ENCODE measurements around the gene NDC80. TPM values are rescaled to one million over a fixed set of nuclear protein-coding genes. Genes with fewer than 3 reads are reported as not detected.
"Not testable (repeated sequence)": the region's sequence is repeated elsewhere in the genome, so short reads cannot be mapped to it uniquely, and the experiment has no call there.

The NDC80 gene
- total RNA-seq (2013): 0.46 TPM
- polyA plus RNA-seq (under 1 TPM in 1 of 3 donors, not detected in 2; 0.07 TPM), polyA minus RNA-seq (0.24 and 0.28 TPM in 2 replicates), total RNA-seq (0.42 to 12.4 (median 0.74) reads per million in 11 experiments)

DNA sequence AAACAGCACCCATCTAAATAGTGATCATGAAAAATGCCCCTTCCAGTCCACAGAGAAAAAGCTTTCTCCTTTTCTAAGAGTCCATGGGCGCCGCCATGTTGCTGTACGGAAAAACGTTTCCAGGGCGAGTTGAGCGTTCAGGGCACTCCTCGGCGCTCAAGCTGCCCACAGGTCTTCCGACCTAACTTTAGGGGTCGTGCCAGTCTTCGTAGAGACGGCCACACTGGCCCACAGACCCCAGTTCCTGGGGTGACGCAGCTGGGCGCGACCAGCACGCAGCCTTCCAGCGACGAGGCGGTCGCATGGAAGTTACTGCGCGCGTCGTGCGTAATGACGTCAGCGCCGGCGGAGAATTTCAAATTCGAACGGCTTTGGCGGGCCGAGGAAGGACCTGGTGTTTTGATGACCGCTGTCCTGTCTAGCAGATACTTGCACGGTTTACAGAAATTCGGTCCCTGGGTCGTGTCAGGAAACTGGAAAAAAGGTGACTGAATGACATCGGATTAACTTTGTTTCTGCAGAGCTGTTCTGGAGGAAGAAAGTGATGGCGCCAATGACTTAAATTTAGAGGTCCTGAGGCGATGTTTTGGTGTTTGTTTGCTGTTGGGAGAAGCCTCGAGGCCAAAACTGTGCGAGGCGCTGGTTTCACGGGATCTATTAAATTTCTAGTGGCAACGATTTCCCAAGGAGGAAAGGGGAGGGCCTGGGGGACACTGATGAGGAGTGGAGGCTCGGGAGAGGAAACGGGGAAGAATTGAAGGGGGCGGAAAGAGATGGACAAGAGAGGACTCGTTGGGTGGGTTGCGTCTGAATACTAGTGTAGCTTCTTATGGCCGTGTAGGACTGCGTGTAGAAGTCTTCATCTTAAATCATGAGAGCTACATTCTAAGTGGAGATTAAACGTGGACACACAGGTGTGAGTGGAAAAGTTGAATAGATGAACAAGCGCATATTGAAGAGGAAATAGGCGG lies at the start of gene NDC80, which contains the start of gene METTL4:
NDC80 (plus strand) TSS at position 358 of the 971 bp plus-strand sequence. CDS start 1,429 bp downstream, outside the sequence.
METTL4 (minus strand) TSS at position 306 of the 971 bp plus-strand sequence. CDS start 4,289 bp downstream, outside the sequence.
- peak within 1 kb of the TSS; percentile 94 for H3K9ac ChIP-seq (ENCODE audit: insufficient read depth, low read length, poor library complexity, severe bottlenecking)
- no peaks in the 10 kb centered on the region for H3K9me3 ChIP-seq (replicated peaks in 1 of 2; ENCODE audit: control insufficient read depth in 1 of 2, insufficient read depth in 1 of 2, low read length in 2 of 2)
- Mint-ChIP-seq H3K9me3 (no peaks in the 10 kb centered on the region), H3K27me3 (ENCODE audit: low read depth in 3 of 3) (no peaks in the 10 kb centered on the region), H3K36me3 (peaks cover 12 to 23% of the 10 kb centered on the region in 2 donors), H3K4me1 (peaks cover 35% of the 10 kb centered on the region), H3K27ac (peak within 1 kb of the TSS; percentile 99 to 100 (median 99)), H3K4me3 (peak within 1 kb of the TSS; percentile 99 to 100)
- peak within 1 kb of the TSS; percentile 94 to 100 for H3K27ac ChIP-seq (ENCODE audit: low read depth in 1 of 2, low read length in 2 of 2)
- intact Hi-C loops (cut with micrococcal nuclease): loop anchor here (2.0 to 10.0 kb wide), 2 partner anchors 83 kb away; partner anchors contain the start of gene SMCHD1 (in 2 of the 2)
- H3K4me2 ChIP-seq (replicated peaks; ENCODE audit: extremely low read depth, low read length, poor library complexity, severe bottlenecking): peak within 1 kb of the TSS; percentile 96
- H4K20me1 ChIP-seq (ENCODE audit: insufficient read depth, low read length): no peaks in the 10 kb centered on the region
- H3K4me1 ChIP-seq (ENCODE audit: control insufficient read depth in 1 of 2, insufficient read depth in 2 of 2, low read length in 2 of 2): peaks cover 20 to 26% of the 10 kb centered on the region in 2 donors
- peaks cover 85% of the 10 kb centered on the region for H3K79me2 ChIP-seq (ENCODE audit: insufficient read depth, low read length)
- DNase-seq: peak; percentile 81 to 87 (median 86)
- peak within 1 kb of the TSS; percentile 81 to 94 (median 90) for H3K4me3 ChIP-seq (replicated peaks in 1 of 3; ENCODE audit: low read depth in 2 of 3, low read length in 3 of 3)
- no peaks in the 10 kb centered on the region for H3K27me3 ChIP-seq (ENCODE audit: control insufficient read depth in 2 of 2, insufficient read depth in 2 of 2, low read length in 2 of 2)
- under 1% methylated on average over 55 of the region's 55 CpGs for WGBS (ENCODE audit: insufficient coverage)
- H2AFZ ChIP-seq (ENCODE audit: insufficient read depth, low read depth, low read length, poor library complexity, severe bottlenecking): peak within 1 kb of the TSS; percentile 94
- TF ChIP-seq, protein P1, sequence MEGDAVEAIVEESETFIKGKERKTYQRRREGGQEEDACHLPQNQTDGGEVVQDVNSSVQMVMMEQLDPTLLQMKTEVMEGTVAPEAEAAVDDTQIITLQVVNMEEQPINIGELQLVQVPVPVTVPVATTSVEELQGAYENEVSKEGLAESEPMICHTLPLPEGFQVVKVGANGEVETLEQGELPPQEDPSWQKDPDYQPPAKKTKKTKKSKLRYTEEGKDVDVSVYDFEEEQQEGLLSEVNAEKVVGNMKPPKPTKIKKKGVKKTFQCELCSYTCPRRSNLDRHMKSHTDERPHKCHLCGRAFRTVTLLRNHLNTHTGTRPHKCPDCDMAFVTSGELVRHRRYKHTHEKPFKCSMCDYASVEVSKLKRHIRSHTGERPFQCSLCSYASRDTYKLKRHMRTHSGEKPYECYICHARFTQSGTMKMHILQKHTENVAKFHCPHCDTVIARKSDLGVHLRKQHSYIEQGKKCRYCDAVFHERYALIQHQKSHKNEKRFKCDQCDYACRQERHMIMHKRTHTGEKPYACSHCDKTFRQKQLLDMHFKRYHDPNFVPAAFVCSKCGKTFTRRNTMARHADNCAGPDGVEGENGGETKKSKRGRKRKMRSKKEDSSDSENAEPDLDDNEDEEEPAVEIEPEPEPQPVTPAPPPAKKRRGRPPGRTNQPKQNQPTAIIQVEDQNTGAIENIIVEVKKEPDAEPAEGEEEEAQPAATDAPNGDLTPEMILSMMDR (IDR thresholded peaks at IDR 0.05): no peak
- peaks cover 6 to 24% of the 10 kb centered on the region in 2 donors for H3K36me3 ChIP-seq (replicated peaks in 1 of 2; ENCODE audit: control insufficient read depth in 1 of 2, insufficient read depth in 2 of 2, low read length in 2 of 2)

DNA sequence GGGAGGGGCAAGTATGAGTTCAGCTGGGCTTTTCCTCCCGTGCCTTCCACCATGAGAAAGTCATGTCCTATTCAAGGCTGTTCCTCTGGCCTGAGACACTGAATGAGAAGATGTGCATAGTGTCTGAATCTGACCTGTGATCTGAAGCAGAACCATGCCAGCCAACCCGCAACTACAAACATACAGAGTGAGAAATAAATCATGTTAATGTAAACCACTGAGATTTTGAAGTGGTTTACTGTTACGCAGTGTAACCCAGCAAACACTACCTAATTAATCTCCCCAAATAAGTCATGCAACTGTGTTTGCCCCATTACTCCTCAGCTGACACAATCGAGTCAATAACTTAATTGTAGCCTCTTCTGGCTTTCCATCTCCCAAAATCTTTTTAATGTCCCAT lies 49.2 kb upstream of the NDC80 start:
- intact Hi-C loops (cut with micrococcal nuclease): no loop called here
- Histone ChIP-seq H3K4me1 (ENCODE audit: control insufficient read depth in 1 of 2, insufficient read depth in 2 of 2, low read length in 2 of 2) (no peaks in the 10 kb centered on the region), H4K20me1 (ENCODE audit: insufficient read depth, low read length) (no peaks in the 10 kb centered on the region), H2AFZ (ENCODE audit: insufficient read depth, low read depth, low read length, poor library complexity, severe bottlenecking) (no peak overlapping the region), H3K9ac (ENCODE audit: insufficient read depth, low read length, poor library complexity, severe bottlenecking) (no peak overlapping the region), H3K4me2 (replicated peaks; ENCODE audit: extremely low read depth, low read length, poor library complexity, severe bottlenecking) (no peak overlapping the region), H3K9me3 (replicated peaks in 1 of 2; ENCODE audit: control insufficient read depth in 1 of 2, insufficient read depth in 1 of 2, low read length in 2 of 2) (no peaks in the 10 kb centered on the region), H3K27ac (ENCODE audit: low read depth in 1 of 2, low read length in 2 of 2) (no peak overlapping the region), H3K27me3 (ENCODE audit: control insufficient read depth in 2 of 2, insufficient read depth in 2 of 2, low read length in 2 of 2) (no peaks in the 10 kb centered on the region), H3K4me3 (replicated peaks in 1 of 3; ENCODE audit: low read depth in 2 of 3, low read length in 3 of 3) (no peak overlapping the region), H3K36me3 (replicated peaks in 1 of 2; ENCODE audit: control insufficient read depth in 1 of 2, insufficient read depth in 2 of 2, low read length in 2 of 2) (no peaks in the 10 kb centered on the region), H3K79me2 (ENCODE audit: insufficient read depth, low read length) (no peaks in the 10 kb centered on the region)
- Mint-ChIP-seq H3K36me3 (no peaks in the 10 kb centered on the region), H3K4me1 (no peaks in the 10 kb centered on the region), H3K27ac (no peak overlapping the region), H3K9me3 (peaks cover 0 to 3% (median 0%) of the 10 kb centered on the region in 7 donors), H3K4me3 (no peak overlapping the region), H3K27me3 (ENCODE audit: low read depth in 3 of 3) (peaks cover 0 to 2% (median 0%) of the 10 kb centered on the region in 3 donors)
- TF ChIP-seq, protein P1 (IDR thresholded peaks at IDR 0.05): no peak
- 83% methylated on average over 2 of the region's 4 CpGs for WGBS (ENCODE audit: insufficient coverage)
- DNase-seq: no peak

DNA sequence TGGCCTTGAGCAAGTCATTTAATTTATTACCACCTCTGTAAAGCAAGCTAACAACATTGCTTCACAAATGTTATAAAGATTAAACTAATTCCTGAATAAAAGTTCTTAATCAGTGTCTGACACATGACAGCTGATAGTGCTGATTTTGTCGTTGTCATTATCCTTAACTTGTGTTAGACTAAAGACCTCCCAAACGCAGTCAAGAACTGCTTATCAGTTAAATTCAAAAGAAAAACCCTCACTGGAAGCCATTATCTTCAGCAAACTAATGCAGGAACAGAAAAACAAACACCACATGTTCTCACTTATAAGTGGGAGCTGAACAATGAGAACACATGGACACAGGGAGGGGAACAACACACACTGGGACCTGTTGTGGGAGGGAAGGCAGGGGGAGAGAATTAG lies 46.6 kb upstream of the NDC80 start:
- H3K4me1 ChIP-seq (ENCODE audit: control insufficient read depth in 1 of 2, insufficient read depth in 2 of 2, low read length in 2 of 2); H3K4me3 Mint-ChIP-seq; H3K79me2 ChIP-seq (ENCODE audit: insufficient read depth, low read length); H3K27ac ChIP-seq (ENCODE audit: low read depth in 1 of 2, low read length in 2 of 2); H3K9ac ChIP-seq (ENCODE audit: insufficient read depth, low read length, poor library complexity, severe bottlenecking); H3K4me3 ChIP-seq (replicated peaks in 1 of 3; ENCODE audit: low read depth in 2 of 3, low read length in 3 of 3); H4K20me1 ChIP-seq (ENCODE audit: insufficient read depth, low read length); H3K4me2 ChIP-seq (replicated peaks; ENCODE audit: extremely low read depth, low read length, poor library complexity, severe bottlenecking); DNase-seq; H3K27me3 Mint-ChIP-seq (ENCODE audit: low read depth in 3 of 3); intact Hi-C loops (cut with micrococcal nuclease); H3K36me3 ChIP-seq (replicated peaks in 1 of 2; ENCODE audit: control insufficient read depth in 1 of 2, insufficient read depth in 2 of 2, low read length in 2 of 2); H3K4me1 Mint-ChIP-seq; H3K36me3 Mint-ChIP-seq; H3K9me3 Mint-ChIP-seq; H3K9me3 ChIP-seq (replicated peaks in 1 of 2; ENCODE audit: control insufficient read depth in 1 of 2, insufficient read depth in 1 of 2, low read length in 2 of 2); H2AFZ ChIP-seq (ENCODE audit: insufficient read depth, low read depth, low read length, poor library complexity, severe bottlenecking); H3K27me3 ChIP-seq (ENCODE audit: control insufficient read depth in 2 of 2, insufficient read depth in 2 of 2, low read length in 2 of 2); H3K27ac Mint-ChIP-seq: not testable (repeated sequence)
- WGBS (ENCODE audit: insufficient coverage): no CpG with 5 or more reads among the region's 2 CpGs

Data from CD14-positive monocyte (primary cell).